ENCODE results near the gene C13orf42.

Gene C13orf42

DNA sequence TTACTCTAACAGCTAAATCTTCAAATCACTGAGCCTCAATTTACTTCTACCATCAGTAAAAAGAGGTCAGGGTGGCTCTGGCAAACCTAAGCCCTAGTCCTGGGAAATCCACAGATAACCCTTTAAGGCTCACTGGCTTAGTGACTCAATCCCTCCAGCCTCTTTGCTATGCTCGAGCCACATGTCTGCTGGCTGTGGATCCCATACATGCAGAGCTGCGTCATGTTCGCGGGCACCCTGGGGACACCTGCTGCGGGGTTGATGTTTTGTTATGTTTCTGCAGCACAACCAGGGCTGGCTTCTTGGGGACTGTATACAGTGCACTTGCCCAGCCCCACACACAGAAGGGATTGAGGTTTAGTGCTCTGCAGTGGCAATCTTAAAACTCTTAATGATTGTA is 41.6 kb upstream of the C13orf42 start:
- no peak overlapping the region for H3K27ac ChIP-seq
- TF ChIP-seq EZH2 (IDR thresholded peaks at IDR 0.05) (no peak), POLR2AphosphoS5 (IDR thresholded peaks at IDR 0.05; ENCODE audit: borderline replicate concordance, low read depth, low read length) (no peak), FOXP2 (optimal IDR thresholded peaks at IDR 0.05; ENCODE audit: control extremely low read depth, extremely low read length, insufficient read depth) (no peak)
- DNase-seq (ENCODE audit: low read depth, low spot score), result no peak
- no peak overlapping the region for H3K9ac ChIP-seq (ENCODE audit: insufficient read length)
- H3K4me3 ChIP-seq, result no peak overlapping the region
- H3K36me3 ChIP-seq (ENCODE audit: insufficient read depth, low read length), result no peaks in the 10 kb centered on the region
- H3K9me3 ChIP-seq (ENCODE audit: low read depth, low read length), result no peaks in the 10 kb centered on the region

DNA sequence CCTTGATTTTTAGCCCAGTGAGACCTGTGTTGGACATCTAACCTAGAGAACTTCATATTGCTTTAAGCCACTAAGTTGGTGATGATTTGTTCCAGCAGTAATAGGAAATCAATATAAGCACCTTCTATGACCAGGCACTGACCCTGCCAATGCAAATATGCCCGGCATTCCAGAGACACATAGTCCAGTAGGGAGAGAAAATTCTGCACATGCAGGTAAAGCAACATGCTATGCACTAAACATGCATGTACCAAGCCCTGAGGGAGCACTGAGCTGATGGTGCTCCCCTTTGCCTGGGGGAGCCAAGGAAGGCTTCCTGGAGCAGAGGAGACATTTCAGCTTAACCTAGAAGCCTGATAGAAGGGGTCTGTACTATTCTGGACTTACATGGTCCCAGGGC is 40.4 kb upstream of the C13orf42 start:
- Histone ChIP-seq H3K4me3 (no peak overlapping the region), H3K9me3 (ENCODE audit: low read depth, low read length) (no peaks in the 10 kb centered on the region), H3K27ac (no peak overlapping the region), H3K36me3 (ENCODE audit: insufficient read depth, low read length) (no peaks in the 10 kb centered on the region), H3K9ac (ENCODE audit: insufficient read length) (no peak overlapping the region)
- DNase-seq (ENCODE audit: low read depth, low spot score), result no peak
- TF ChIP-seq POLR2AphosphoS5 (IDR thresholded peaks at IDR 0.05; ENCODE audit: borderline replicate concordance, low read depth, low read length) (no peak), EZH2 (IDR thresholded peaks at IDR 0.05) (no peak), FOXP2 (optimal IDR thresholded peaks at IDR 0.05; ENCODE audit: control extremely low read depth, extremely low read length, insufficient read depth) (no peak)

DNA sequence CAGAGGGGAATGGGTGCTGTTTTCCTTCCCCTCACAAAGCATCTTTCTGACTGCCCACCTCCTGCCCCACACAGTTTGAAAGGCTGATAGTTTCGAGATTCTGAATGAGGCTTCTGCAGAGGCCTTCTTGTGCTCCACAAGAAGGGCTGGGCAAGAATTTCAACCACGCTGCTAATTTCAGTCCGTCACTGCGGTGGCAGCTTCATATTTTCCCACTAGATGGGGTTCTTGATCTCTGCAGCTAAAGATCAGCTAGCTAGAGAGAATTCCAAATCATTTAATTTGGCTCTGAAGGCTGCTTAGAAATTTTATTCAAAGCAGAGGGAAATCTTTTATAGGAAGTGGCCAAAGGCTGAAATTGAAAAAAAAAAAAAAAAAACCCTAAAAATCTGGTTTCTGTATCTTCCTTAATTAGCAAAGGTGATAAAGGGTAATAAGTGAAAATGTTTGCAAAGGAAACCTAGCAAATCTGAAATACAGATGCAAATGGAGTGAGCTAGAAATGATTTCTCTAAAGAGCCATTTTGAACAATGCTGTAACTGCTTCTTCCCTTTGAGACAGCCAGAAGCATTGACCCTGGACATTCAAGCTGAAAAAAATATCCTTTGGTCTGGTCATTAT is 38.0 kb upstream of the C13orf42 start:
- Histone ChIP-seq H3K27ac (peak overlapping the region; percentile 86), H3K4me3 (peak overlapping the region; percentile 59), H3K9me3 (ENCODE audit: low read depth, low read length) (no peaks in the 10 kb centered on the region), H3K9ac (ENCODE audit: insufficient read length) (peak overlapping the region; percentile 54), H3K36me3 (ENCODE audit: insufficient read depth, low read length) (no peaks in the 10 kb centered on the region)
- no peak for TF ChIP-seq EZH2 (IDR thresholded peaks at IDR 0.05)
- no peak for TF ChIP-seq POLR2AphosphoS5 (IDR thresholded peaks at IDR 0.05; ENCODE audit: borderline replicate concordance, low read depth, low read length)
- no peak for TF ChIP-seq FOXP2 (optimal IDR thresholded peaks at IDR 0.05; ENCODE audit: control extremely low read depth, extremely low read length, insufficient read depth)
- peak; percentile 91 for DNase-seq (ENCODE audit: low read depth, low spot score)

DNA sequence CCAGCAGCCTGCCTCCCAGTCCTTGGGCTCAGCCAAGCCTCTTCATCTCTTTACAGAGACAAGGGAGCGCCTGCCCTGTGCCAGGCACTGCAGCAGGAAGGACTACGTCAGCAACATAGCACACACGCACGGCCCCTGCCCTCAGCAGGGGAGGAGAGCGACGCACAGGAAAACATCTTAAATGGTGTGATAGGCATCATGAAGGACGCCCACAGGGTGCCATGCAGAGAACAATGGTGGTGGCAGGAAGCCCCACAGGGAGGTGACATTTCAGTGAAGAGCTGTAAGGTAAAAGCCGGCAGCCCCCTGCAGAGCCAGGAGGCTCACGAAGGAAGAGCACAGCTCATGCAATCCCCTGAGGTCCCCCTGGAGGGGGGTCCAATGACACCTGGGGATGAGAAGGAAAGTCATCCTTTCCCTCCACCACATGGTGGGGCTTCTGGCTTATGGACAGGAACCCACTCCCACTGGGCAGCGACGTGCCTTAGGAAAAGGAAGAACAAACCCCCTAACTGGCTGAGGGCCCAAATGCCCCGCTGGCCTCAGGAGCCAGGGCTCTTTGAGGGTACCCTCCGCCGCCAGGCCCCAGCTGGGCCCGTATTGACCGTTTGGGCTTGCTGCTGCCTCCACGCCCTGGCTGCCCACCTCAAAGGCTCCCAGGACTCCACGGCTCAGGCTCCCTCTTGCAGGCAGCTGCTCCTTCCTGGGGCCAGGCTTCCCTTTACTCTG is 37.3 kb upstream of the C13orf42 start:
- no peak for TF ChIP-seq FOXP2 (optimal IDR thresholded peaks at IDR 0.05; ENCODE audit: control extremely low read depth, extremely low read length, insufficient read depth)
- no peaks in the 10 kb centered on the region for H3K9me3 ChIP-seq (ENCODE audit: low read depth, low read length)
- H3K36me3 ChIP-seq (ENCODE audit: insufficient read depth, low read length), result no peaks in the 10 kb centered on the region
- peak overlapping the region; percentile 59 for H3K4me3 ChIP-seq
- H3K9ac ChIP-seq (ENCODE audit: insufficient read length), result peak overlapping the region; percentile 56
- peak; percentile 77 for DNase-seq (ENCODE audit: low read depth, low spot score)
- peak overlapping the region; percentile 86 for H3K27ac ChIP-seq

DNA sequence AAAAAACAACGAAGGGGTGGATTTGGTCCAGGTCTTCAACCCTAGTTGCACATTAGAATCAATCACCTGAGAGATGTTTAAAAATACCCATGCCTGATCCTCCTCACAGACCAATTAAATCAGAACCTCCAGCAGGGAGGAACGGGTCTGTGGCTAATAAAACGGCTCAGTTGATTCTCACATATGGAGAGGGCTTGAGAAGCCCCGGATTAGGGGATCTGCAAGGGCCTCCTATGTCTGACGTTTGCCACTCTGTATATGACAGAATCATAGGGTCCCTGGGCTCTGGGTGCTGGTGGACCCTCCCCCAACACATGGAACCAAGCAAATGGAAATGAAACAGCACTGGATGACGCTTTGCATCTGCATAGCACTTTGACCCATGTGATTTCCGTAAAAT is 36.7 kb upstream of the C13orf42 start:
- no peak for DNase-seq (ENCODE audit: low read depth, low spot score)
- H3K27ac ChIP-seq, result peak overlapping the region; percentile 86
- TF ChIP-seq POLR2AphosphoS5 (IDR thresholded peaks at IDR 0.05; ENCODE audit: borderline replicate concordance, low read depth, low read length) (no peak), FOXP2 (optimal IDR thresholded peaks at IDR 0.05; ENCODE audit: control extremely low read depth, extremely low read length, insufficient read depth) (no peak), EZH2 (IDR thresholded peaks at IDR 0.05) (no peak)
- H3K9ac ChIP-seq (ENCODE audit: insufficient read length), result peak overlapping the region; percentile 56
- peak overlapping the region; percentile 59 for H3K4me3 ChIP-seq
- no peaks in the 10 kb centered on the region for H3K36me3 ChIP-seq (ENCODE audit: insufficient read depth, low read length)
- no peaks in the 10 kb centered on the region for H3K9me3 ChIP-seq (ENCODE audit: low read depth, low read length)

DNA sequence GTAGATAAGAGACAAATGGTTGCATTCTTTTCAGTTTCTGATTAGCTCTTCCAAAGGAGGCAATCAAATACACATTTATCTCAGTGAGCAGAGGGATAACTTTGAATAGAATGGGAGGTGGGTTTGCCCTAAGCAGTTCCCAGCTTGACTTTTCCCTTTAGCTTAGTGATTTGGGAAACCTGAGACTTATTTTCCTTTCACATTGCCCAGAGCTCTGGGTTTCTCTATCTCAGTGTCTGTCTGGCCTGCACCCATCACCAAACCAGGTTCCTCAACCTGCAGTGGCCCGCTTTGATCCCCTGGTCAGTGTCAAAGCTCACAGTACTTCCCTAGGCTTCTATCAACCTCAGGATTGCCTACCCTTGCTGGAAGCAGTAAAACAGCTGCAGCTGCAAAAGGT is 35.6 kb upstream of the C13orf42 start:
- TF ChIP-seq FOXP2 (optimal IDR thresholded peaks at IDR 0.05; ENCODE audit: control extremely low read depth, extremely low read length, insufficient read depth) (no peak), EZH2 (IDR thresholded peaks at IDR 0.05) (no peak), POLR2AphosphoS5 (IDR thresholded peaks at IDR 0.05; ENCODE audit: borderline replicate concordance, low read depth, low read length) (no peak)
- Histone ChIP-seq H3K9me3 (ENCODE audit: low read depth, low read length) (no peaks in the 10 kb centered on the region), H3K4me3 (no peak overlapping the region), H3K36me3 (ENCODE audit: insufficient read depth, low read length) (no peaks in the 10 kb centered on the region), H3K27ac (no peak overlapping the region), H3K9ac (ENCODE audit: insufficient read length) (no peak overlapping the region)
- DNase-seq (ENCODE audit: low read depth, low spot score), result no peak

DNA sequence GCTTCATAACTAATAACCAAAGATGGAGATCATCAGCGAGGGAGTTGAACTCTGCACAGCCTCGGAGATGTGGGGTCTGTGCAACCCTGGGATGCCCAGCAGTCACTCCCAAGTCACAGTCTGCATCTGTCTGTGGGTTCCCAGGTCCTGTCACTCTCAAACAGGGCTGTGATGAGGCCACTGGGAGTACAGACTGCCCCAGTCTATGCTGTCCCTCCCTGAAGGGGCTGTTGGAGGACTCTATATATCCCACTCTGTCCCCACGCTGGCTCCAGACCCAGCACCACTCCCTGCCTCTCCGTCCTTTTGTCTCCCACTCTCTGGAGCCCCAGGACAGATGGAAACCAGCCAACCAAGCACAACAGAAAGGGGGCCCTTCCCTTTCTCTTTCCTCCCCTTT is 26.2 kb upstream of the C13orf42 start:
- Histone ChIP-seq H3K4me3 (no peak overlapping the region), H3K27ac (no peak overlapping the region), H3K9ac (ENCODE audit: insufficient read length) (no peak overlapping the region), H3K9me3 (ENCODE audit: low read depth, low read length) (no peaks in the 10 kb centered on the region), H3K36me3 (ENCODE audit: insufficient read depth, low read length) (no peaks in the 10 kb centered on the region)
- TF ChIP-seq EZH2 (IDR thresholded peaks at IDR 0.05) (no peak), FOXP2 (optimal IDR thresholded peaks at IDR 0.05; ENCODE audit: control extremely low read depth, extremely low read length, insufficient read depth) (no peak), POLR2AphosphoS5 (IDR thresholded peaks at IDR 0.05; ENCODE audit: borderline replicate concordance, low read depth, low read length) (no peak)
- no peak for DNase-seq (ENCODE audit: low read depth, low spot score)

DNA sequence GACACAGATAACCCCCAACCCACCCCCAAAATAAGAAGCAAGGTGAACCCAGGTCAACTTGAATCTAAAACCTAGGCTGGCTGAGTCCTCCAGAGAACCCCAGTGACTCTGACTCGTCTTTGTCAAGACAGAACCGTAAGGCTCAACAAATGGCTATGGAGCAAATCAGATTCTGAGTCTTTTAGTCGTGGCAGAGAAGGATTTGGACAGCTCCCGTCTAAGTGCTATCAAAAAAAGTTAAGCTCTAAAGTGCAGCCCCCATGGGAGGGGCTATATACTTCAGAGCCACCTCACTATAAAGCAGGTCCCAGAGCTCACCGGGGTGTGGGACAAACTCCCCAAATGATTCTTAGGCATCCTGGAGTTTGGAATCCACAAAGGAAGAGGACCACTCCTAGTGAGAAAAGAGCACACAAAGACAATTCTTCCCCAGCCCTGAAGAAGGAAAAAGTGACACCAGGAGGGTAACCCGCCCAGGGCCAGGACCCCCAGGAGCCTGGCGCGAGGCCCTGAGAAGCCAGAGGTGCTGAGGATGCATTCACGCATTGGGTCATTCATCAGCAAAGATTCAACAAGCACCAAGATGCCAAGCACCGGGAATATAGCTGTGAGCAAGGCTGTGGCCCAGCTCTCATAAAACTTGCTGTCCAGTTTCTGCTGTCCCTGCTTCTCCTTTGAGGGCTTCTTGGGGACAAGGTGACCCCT is 25.4 kb upstream of the C13orf42 start:
- no peak overlapping the region for H3K4me3 ChIP-seq

More for the DNA sequence above, 25.4 kb upstream of the C13orf42 start:
- H3K9me3 ChIP-seq (ENCODE audit: low read depth, low read length), result no peaks in the 10 kb centered on the region
- no peak overlapping the region for H3K9ac ChIP-seq (ENCODE audit: insufficient read length)
- H3K27ac ChIP-seq, result no peak overlapping the region
- no peak for DNase-seq (ENCODE audit: low read depth, low spot score)
- no peaks in the 10 kb centered on the region for H3K36me3 ChIP-seq (ENCODE audit: insufficient read depth, low read length)
- no peak for TF ChIP-seq FOXP2 (optimal IDR thresholded peaks at IDR 0.05; ENCODE audit: control extremely low read depth, extremely low read length, insufficient read depth)
- TF ChIP-seq POLR2AphosphoS5 (IDR thresholded peaks at IDR 0.05; ENCODE audit: borderline replicate concordance, low read depth, low read length), result no peak
- no peak for TF ChIP-seq EZH2 (IDR thresholded peaks at IDR 0.05)

Data from SK-N-MC (cell line).